Measurements from ENCODE around the gene ARL4A.

ARL4A gene

DNA sequence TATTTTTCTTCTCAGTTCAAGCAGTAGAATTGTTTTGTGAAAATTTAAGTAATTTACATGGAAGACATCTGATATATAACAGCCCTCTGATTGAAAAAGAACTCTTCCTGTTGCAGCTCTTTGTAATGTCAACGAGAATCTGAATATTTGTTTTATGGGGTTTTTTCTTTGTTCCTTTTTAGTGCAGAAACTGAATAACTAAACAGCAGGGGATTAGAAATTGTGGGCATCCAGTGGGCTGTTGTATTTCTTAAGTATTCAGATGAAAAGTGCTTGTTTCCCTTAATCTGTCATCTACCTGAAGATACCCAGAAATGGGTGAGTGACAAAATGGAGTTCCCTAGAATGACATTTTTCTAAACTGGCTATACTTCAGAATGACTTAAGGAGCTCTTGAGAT, 7.4 kb downstream of the ARL4A start:
- no peaks in the 10 kb centered on the region for H3K9me3 ChIP-seq (ENCODE audit: low read length)
- H3K36me3 ChIP-seq (ENCODE audit: insufficient read depth, low read length): peaks cover 25% of the 10 kb centered on the region
- H3K4me1 ChIP-seq (ENCODE audit: insufficient read depth, low read length): peaks cover 9% of the 10 kb centered on the region
- no peak overlapping the region for H2AFZ ChIP-seq (ENCODE audit: low read depth, low read length)
- no peaks in the 10 kb centered on the region for H3K27me3 ChIP-seq (ENCODE audit: insufficient read depth, low read length)
- no peak overlapping the region for H3K4me3 ChIP-seq (ENCODE audit: low read length)

DNA sequence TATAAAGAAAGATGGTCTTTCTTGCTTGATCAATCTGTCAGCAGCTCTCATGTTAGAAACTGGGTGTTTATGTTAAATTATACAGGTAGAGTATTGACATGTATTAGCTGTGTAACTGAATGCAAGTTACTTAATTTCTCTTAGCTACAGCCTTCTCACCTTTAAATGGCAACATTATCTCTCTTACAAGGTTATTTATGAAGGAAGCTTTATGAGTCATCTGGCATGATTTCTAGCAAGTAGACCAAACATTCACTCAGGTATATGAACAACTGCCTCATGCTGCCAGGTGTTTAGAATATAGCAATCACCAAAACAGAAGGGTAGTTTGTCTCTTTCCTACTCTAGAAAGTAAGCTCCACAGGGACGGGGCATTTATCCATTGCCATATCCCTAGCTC, 8.5 kb downstream of the ARL4A start:
- Histone ChIP-seq H3K4me3 (ENCODE audit: low read length) (no peak overlapping the region), H3K27me3 (ENCODE audit: insufficient read depth, low read length) (no peaks in the 10 kb centered on the region), H2AFZ (ENCODE audit: low read depth, low read length) (no peak overlapping the region), H3K36me3 (ENCODE audit: insufficient read depth, low read length) (peaks cover 16% of the 10 kb centered on the region), H3K9me3 (ENCODE audit: low read length) (no peaks in the 10 kb centered on the region), H3K4me1 (ENCODE audit: insufficient read depth, low read length) (peaks cover 9% of the 10 kb centered on the region)

DNA sequence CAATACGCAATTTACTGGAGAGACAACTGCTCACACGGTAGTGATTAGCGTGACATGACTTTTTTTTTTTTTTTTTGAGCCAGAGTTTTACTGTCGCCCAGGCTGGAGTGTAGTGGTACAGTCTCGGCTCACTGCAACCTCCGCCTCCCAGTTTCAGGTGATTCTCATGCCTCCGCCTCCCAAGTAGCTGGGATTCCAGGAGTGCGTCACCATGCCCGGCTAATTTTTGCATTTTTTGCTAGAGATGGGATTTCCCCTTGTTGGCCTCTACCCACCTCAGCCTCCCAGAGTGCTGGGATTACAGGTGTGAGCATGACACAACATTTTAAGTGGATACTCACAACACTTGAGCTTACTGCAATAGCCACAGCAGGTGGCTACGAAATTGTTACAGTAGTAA, 11.9 kb downstream of the ARL4A start:
- Histone ChIP-seq H3K36me3 (ENCODE audit: insufficient read depth, low read length) (no peaks in the 10 kb centered on the region), H3K4me3 (ENCODE audit: low read length) (no peak overlapping the region)

DNA sequence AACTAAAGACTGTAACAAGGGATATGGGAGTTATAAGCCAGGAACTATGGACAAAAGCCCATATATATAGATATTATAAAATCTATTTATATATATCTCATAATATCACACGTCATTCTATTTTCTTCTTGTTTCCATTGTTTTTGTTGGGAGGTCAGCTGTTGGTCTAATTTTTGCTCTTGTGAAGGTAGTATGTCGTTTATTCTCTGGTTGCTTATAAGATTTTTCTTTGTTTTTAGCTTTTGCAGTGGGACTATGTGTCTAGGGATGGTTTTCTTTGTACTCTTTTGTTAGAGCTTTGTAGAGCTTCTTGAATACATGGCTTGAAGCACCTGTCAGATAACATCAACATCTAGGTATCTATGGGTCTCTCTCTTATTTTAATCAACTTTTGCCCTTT, 14.0 kb downstream of the ARL4A start:
- Histone ChIP-seq H3K4me1 (ENCODE audit: insufficient read depth, low read length) (peaks cover under 1% of the 10 kb centered on the region), H3K4me3 (ENCODE audit: low read length) (no peak overlapping the region), H2AFZ (ENCODE audit: low read depth, low read length) (no peak overlapping the region), H3K27me3 (ENCODE audit: insufficient read depth, low read length) (no peaks in the 10 kb centered on the region), H3K9me3 (ENCODE audit: low read length) (no peaks in the 10 kb centered on the region), H3K36me3 (ENCODE audit: insufficient read depth, low read length) (no peaks in the 10 kb centered on the region)

More for the DNA sequence above, 11.9 kb downstream of the ARL4A start:
- no peak overlapping the region for H2AFZ ChIP-seq (ENCODE audit: low read depth, low read length)
- H3K27me3 ChIP-seq (ENCODE audit: insufficient read depth, low read length): no peaks in the 10 kb centered on the region
- H3K4me1 ChIP-seq (ENCODE audit: insufficient read depth, low read length): peaks cover under 1% of the 10 kb centered on the region
- no peaks in the 10 kb centered on the region for H3K9me3 ChIP-seq (ENCODE audit: low read length)

DNA sequence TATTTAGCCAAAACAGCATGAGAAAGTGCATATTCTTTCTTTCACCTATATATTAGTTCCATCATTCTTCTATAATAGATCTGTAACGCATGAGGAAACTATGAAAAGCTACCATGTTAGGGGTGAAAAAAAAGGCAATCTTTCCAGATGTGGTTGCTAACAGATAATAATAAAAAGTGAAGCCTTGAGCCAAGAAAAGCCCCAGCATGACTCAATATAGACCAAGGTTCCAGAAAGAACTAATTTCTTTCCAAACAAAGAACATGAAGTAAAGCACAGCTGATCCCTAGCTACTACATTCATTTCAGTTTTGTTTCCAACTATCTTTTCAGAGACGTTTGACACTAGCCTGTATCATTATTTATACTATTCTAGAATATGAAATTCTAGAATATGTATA, 16.4 kb downstream of the ARL4A start:
- no peaks in the 10 kb centered on the region for H3K9me3 ChIP-seq (ENCODE audit: low read length)
- no peaks in the 10 kb centered on the region for H3K36me3 ChIP-seq (ENCODE audit: insufficient read depth, low read length)
- H3K27me3 ChIP-seq (ENCODE audit: insufficient read depth, low read length): no peaks in the 10 kb centered on the region
- H2AFZ ChIP-seq (ENCODE audit: low read depth, low read length): no peak overlapping the region
- no peak overlapping the region for H3K4me3 ChIP-seq (ENCODE audit: low read length)
- peaks cover 12% of the 10 kb centered on the region for H3K4me1 ChIP-seq (ENCODE audit: insufficient read depth, low read length)

GRCh38 chr7:12705878-12706277, 18.4 kb downstream of the ARL4A start:
- no peaks in the 10 kb centered on the region for H3K9me3 ChIP-seq (ENCODE audit: low read length)
- peaks cover 24% of the 10 kb centered on the region for H3K4me1 ChIP-seq (ENCODE audit: insufficient read depth, low read length)
- H2AFZ ChIP-seq (ENCODE audit: low read depth, low read length): no peak overlapping the region
- no peaks in the 10 kb centered on the region for H3K27me3 ChIP-seq (ENCODE audit: insufficient read depth, low read length)
- H3K36me3 ChIP-seq (ENCODE audit: insufficient read depth, low read length): no peaks in the 10 kb centered on the region
- no peak overlapping the region for H3K4me3 ChIP-seq (ENCODE audit: low read length)

GRCh38 chr7:12706900-12707536, 19.6 kb downstream of the ARL4A start:
- Histone ChIP-seq H3K36me3 (ENCODE audit: insufficient read depth, low read length) (no peaks in the 10 kb centered on the region), H3K27me3 (ENCODE audit: insufficient read depth, low read length) (no peaks in the 10 kb centered on the region), H3K4me3 (ENCODE audit: low read length) (no peak overlapping the region), H3K9me3 (ENCODE audit: low read length) (no peaks in the 10 kb centered on the region), H3K4me1 (ENCODE audit: insufficient read depth, low read length) (peaks cover 24% of the 10 kb centered on the region), H2AFZ (ENCODE audit: low read depth, low read length) (no peak overlapping the region)

GRCh38 chr7:12708314-12708713, 20.9 kb downstream of the ARL4A start:
- no peaks in the 10 kb centered on the region for H3K9me3 ChIP-seq (ENCODE audit: low read length)
- no peaks in the 10 kb centered on the region for H3K36me3 ChIP-seq (ENCODE audit: insufficient read depth, low read length)
- peaks cover 27% of the 10 kb centered on the region for H3K4me1 ChIP-seq (ENCODE audit: insufficient read depth, low read length)
- H3K4me3 ChIP-seq (ENCODE audit: low read length): no peak overlapping the region
- no peaks in the 10 kb centered on the region for H3K27me3 ChIP-seq (ENCODE audit: insufficient read depth, low read length)
- no peak overlapping the region for H2AFZ ChIP-seq (ENCODE audit: low read depth, low read length)

GRCh38 chr7:12709726-12710502, 22.5 kb downstream of the ARL4A start:
- no peak overlapping the region for H2AFZ ChIP-seq (ENCODE audit: low read depth, low read length)
- peaks cover 43% of the 10 kb centered on the region for H3K4me1 ChIP-seq (ENCODE audit: insufficient read depth, low read length)
- H3K4me3 ChIP-seq (ENCODE audit: low read length): no peak overlapping the region
- H3K27me3 ChIP-seq (ENCODE audit: insufficient read depth, low read length): no peaks in the 10 kb centered on the region
- no peaks in the 10 kb centered on the region for H3K9me3 ChIP-seq (ENCODE audit: low read length)
- no peaks in the 10 kb centered on the region for H3K36me3 ChIP-seq (ENCODE audit: insufficient read depth, low read length)

- peaks cover 49% of the 10 kb centered on the region for H3K4me1 ChIP-seq (ENCODE audit: insufficient read depth, low read length)
These were observed 23.7 kb downstream of the ARL4A start for GRCh38 chr7:12711124-12711523.

GRCh38 chr7:12712236-12712635, 24.8 kb downstream of the ARL4A start:
- H2AFZ ChIP-seq (ENCODE audit: low read depth, low read length): no peak overlapping the region
- no peaks in the 10 kb centered on the region for H3K36me3 ChIP-seq (ENCODE audit: insufficient read depth, low read length)
- no peaks in the 10 kb centered on the region for H3K27me3 ChIP-seq (ENCODE audit: insufficient read depth, low read length)
- H3K4me1 ChIP-seq (ENCODE audit: insufficient read depth, low read length): peaks cover 52% of the 10 kb centered on the region
- no peaks in the 10 kb centered on the region for H3K9me3 ChIP-seq (ENCODE audit: low read length)
- no peak overlapping the region for H3K4me3 ChIP-seq (ENCODE audit: low read length)

More at GRCh38 chr7:12711124-12711523, 23.7 kb downstream of the ARL4A start:
- Histone ChIP-seq H3K27me3 (ENCODE audit: insufficient read depth, low read length) (no peaks in the 10 kb centered on the region), H3K36me3 (ENCODE audit: insufficient read depth, low read length) (no peaks in the 10 kb centered on the region), H2AFZ (ENCODE audit: low read depth, low read length) (no peak overlapping the region), H3K4me3 (ENCODE audit: low read length) (no peak overlapping the region), H3K9me3 (ENCODE audit: low read length) (no peaks in the 10 kb centered on the region)

DNA sequence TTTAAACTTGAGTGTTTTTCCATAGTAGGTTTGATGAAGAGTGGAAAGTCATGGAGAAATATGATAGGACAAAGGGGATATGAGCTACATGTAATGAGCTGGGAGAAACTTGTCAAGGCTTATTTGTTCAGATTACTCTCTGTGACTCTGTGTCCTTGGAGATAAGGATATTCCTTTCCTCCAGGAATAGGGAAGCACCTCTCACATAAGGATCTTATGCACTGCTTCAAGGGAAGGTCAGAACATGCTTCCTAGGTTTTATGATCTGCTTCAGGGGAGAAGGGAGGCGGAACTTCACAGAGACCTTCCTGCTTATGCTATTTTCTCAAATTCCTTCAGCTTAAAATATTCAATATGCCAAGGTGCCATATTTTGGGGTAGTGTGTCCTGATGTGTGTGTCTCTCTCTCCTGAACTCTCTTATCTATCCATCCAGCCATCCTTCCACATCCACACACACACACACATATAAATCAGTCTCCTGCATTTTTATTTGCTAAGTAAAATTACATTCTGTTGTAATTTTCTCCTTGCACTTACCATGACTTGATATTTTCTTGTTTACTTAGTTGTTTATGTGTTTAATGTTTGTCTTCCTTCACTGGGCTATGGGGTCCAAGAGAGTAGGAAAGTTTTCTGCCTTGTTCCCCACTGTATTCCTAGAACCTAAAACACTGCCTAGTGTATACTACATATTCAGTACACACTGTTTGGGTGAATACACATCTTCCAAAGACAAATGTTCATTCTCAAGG, 26.4 kb downstream of the ARL4A start:
- peaks cover 48% of the 10 kb centered on the region for H3K4me1 ChIP-seq (ENCODE audit: insufficient read depth, low read length)

GRCh38 chr7:12714379-12714737, 26.9 kb downstream of the ARL4A start:
- no peak overlapping the region for H2AFZ ChIP-seq (ENCODE audit: low read depth, low read length)
- no peaks in the 10 kb centered on the region for H3K36me3 ChIP-seq (ENCODE audit: insufficient read depth, low read length)
- H3K9me3 ChIP-seq (ENCODE audit: low read length): no peaks in the 10 kb centered on the region
- peaks cover 45% of the 10 kb centered on the region for H3K4me1 ChIP-seq (ENCODE audit: insufficient read depth, low read length)
- no peaks in the 10 kb centered on the region for H3K27me3 ChIP-seq (ENCODE audit: insufficient read depth, low read length)
- H3K4me3 ChIP-seq (ENCODE audit: low read length): peak overlapping the region; percentile 43

More for the DNA sequence above, 26.4 kb downstream of the ARL4A start:
- no peak overlapping the region for H2AFZ ChIP-seq (ENCODE audit: low read depth, low read length)
- H3K4me3 ChIP-seq (ENCODE audit: low read length): peak overlapping the region; percentile 2
- H3K9me3 ChIP-seq (ENCODE audit: low read length): no peaks in the 10 kb centered on the region
- H3K36me3 ChIP-seq (ENCODE audit: insufficient read depth, low read length): no peaks in the 10 kb centered on the region
- no peaks in the 10 kb centered on the region for H3K27me3 ChIP-seq (ENCODE audit: insufficient read depth, low read length)
